ENCODE measurements around the gene CLNK. TPM values are rescaled to one million over a fixed set of nuclear protein-coding genes. Genes with fewer than 3 reads are reported as not detected.
A peak's percentile ranks its signal among the peaks of the same experiment; 100 is the strongest.

The CLNK gene
- total RNA-seq, 2 experiments from 2014 or later = 0.05 to 0.17 TPM

DNA sequence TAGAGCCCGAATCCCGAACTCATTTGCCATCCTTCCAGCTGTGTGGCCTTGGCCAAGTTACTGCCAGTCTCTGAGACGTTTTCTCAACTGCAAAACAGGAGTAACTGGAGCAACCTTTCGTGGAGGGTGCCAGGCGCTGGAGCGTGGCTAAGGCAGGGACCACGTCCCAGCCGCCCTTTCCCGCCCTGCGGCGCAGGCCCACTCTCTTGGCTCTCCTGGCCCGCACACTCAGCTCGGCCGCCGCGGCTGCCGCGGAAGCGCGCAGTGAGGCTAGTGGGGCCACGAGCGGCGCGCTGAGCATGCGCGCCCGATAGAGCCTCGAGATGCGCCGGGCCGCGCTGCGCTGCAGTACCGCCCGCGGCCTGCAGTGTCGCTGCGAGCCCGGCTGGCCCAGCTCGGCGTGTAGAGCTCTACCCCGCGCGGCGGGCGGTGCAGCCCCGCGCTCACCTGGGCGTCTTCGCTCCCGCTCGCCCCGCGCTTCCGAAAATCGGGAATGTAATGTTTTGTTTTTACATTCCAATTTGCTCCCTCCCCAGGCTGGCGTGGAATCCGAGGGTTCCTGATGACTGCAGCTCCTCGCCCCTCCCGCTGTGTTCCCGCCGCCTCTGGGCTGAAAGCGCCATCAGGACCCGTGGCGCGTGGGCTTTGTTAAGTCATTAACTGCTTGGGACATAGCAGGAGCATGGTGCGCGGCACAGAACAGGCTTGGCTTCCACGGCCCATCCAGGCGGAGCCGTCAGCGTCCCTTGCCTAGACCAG, 223.3 kb downstream of the CLNK start:
- ATAC-seq (ENCODE audit: poor library complexity) (peak; percentile 83), DNase-seq (peak; percentile 41 to 93 (median 70))
- Histone ChIP-seq H3K4me1 (ENCODE audit: insufficient read depth, low read length) (peaks cover 32% of the 10 kb centered on the region), H3K9me3 (ENCODE audit: control insufficient read depth in 1 of 2, insufficient read depth in 1 of 2, low read length in 2 of 2) (peaks cover 0 to 19% of the 10 kb centered on the region in 2 experiments), H3K36me3 (ENCODE audit: insufficient read depth, low read length) (no peaks in the 10 kb centered on the region), H3K4me3 (ENCODE audit: low read length) (peak overlapping the region; percentile 62), H3K27ac (ENCODE audit: low read depth in 1 of 2, low read length in 2 of 2) (no peak overlapping the region), H3K27me3 (ENCODE audit: control insufficient read depth in 1 of 2, insufficient read depth in 2 of 2, low read length in 2 of 2) (peaks cover 12 to 14% of the 10 kb centered on the region in 2 experiments)
- Mint-ChIP-seq H3K27ac (no peak overlapping the region), H3K9me3 (no peaks in the 10 kb centered on the region), H3K4me1 (ENCODE audit: low read depth) (peaks cover 26% of the 10 kb centered on the region), H3K36me3 (ENCODE audit: low read depth) (peaks cover 4% of the 10 kb centered on the region), H3K27me3 (peaks cover 41% of the 10 kb centered on the region), H3K4me3 (peak overlapping the region; percentile 83)
- ChIA-PET POLR2A (interaction anchor here (0.8 to 2.3 kb wide), 5 partner anchors 10 to 344 kb away, joined by 3 to 18 read pairs (median 4); partner anchors contain the start of gene WDR1), CTCF (interaction anchor here (0.7 to 1.6 kb wide), 15 partner anchors 8 to 361 kb away, joined by 3 to 11 read pairs (median 4); no protein-coding TSS in a partner anchor)
- TF ChIP-seq, protein P1, sequence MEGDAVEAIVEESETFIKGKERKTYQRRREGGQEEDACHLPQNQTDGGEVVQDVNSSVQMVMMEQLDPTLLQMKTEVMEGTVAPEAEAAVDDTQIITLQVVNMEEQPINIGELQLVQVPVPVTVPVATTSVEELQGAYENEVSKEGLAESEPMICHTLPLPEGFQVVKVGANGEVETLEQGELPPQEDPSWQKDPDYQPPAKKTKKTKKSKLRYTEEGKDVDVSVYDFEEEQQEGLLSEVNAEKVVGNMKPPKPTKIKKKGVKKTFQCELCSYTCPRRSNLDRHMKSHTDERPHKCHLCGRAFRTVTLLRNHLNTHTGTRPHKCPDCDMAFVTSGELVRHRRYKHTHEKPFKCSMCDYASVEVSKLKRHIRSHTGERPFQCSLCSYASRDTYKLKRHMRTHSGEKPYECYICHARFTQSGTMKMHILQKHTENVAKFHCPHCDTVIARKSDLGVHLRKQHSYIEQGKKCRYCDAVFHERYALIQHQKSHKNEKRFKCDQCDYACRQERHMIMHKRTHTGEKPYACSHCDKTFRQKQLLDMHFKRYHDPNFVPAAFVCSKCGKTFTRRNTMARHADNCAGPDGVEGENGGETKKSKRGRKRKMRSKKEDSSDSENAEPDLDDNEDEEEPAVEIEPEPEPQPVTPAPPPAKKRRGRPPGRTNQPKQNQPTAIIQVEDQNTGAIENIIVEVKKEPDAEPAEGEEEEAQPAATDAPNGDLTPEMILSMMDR (IDR thresholded peaks at IDR 0.05) = peak; percentile 95
- intact Hi-C loops (cut with DNase I, micrococcal nuclease) = loop anchor here (1.0 to 10.0 kb wide), 5 partner anchors 76 to 1014 kb away; no protein-coding TSS in a partner anchor

DNA sequence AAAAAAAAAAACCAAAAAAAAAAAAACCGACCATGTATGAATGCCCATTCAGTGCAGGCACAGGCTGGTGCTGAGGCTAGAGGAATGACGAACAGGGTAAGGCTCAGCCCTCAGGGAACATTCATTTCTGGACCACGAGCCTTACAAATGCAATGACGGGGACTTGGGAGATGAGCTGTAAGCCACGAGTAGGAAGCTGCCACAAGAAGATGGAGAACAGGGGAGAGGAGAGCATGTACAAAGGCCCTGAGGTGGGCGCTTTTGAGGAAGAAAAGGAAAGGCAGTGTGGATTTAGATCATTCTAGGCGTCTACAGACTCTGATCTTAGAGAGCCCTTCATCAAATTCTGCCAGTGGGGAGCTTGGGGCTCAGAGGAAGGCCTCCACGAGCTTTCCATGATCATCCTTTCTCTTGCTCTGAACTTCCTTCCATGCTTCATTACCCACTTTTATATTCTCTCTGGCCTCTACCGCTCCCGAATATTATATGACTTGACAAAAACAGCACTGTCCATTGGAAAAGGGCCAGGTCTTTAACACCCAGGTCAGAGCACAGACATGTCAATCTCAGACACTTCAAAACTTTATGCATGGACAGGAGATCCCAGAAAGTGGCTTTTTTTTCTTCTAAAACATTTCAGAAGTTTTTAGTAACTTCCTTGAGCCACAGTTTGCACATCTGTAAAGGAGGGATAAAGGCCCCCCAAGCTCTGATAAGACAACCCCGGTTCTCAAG, 224.1 kb downstream of the CLNK start:
- Mint-ChIP-seq H3K27me3 (peaks cover 39% of the 10 kb centered on the region), H3K4me1 (ENCODE audit: low read depth) (peaks cover 33% of the 10 kb centered on the region), H3K36me3 (ENCODE audit: low read depth) (peaks cover 12% of the 10 kb centered on the region), H3K4me3 (peak overlapping the region; percentile 62), H3K27ac (no peak overlapping the region), H3K9me3 (no peaks in the 10 kb centered on the region)
- CTCF ChIA-PET = interaction anchor here (0.8 to 1.6 kb wide), 10 partner anchors 8 to 360 kb away, joined by 3 to 11 read pairs (median 3); no protein-coding TSS in a partner anchor
- POLR2A ChIA-PET = interaction anchor here (1.1 to 2.3 kb wide), 4 partner anchors 9 to 343 kb away, joined by 3 to 18 read pairs (median 6); partner anchors contain the start of gene WDR1
- peaks cover 12 to 14% of the 10 kb centered on the region in 2 experiments for H3K27me3 ChIP-seq (ENCODE audit: control insufficient read depth in 1 of 2, insufficient read depth in 2 of 2, low read length in 2 of 2)
- H3K9me3 ChIP-seq (ENCODE audit: control insufficient read depth in 1 of 2, insufficient read depth in 1 of 2, low read length in 2 of 2) = peaks cover 0 to 20% of the 10 kb centered on the region in 2 experiments
- H3K4me3 ChIP-seq (ENCODE audit: low read length) = peak overlapping the region; percentile 40
- TF ChIP-seq, protein P1 (IDR thresholded peaks at IDR 0.05) = no peak
- no peak overlapping the region for H3K27ac ChIP-seq (ENCODE audit: low read depth in 1 of 2, low read length in 2 of 2)
- ATAC-seq (ENCODE audit: poor library complexity) (no peak), DNase-seq (peak in 1 of 14 experiments; percentile 15)
- intact Hi-C loops (cut with DNase I, micrococcal nuclease) = loop anchor here (1.0 to 10.0 kb wide), 5 partner anchors 77 to 1014 kb away; no protein-coding TSS in a partner anchor
- peaks cover 34% of the 10 kb centered on the region for H3K4me1 ChIP-seq (ENCODE audit: insufficient read depth, low read length)
- no peaks in the 10 kb centered on the region for H3K36me3 ChIP-seq (ENCODE audit: insufficient read depth, low read length)

DNA sequence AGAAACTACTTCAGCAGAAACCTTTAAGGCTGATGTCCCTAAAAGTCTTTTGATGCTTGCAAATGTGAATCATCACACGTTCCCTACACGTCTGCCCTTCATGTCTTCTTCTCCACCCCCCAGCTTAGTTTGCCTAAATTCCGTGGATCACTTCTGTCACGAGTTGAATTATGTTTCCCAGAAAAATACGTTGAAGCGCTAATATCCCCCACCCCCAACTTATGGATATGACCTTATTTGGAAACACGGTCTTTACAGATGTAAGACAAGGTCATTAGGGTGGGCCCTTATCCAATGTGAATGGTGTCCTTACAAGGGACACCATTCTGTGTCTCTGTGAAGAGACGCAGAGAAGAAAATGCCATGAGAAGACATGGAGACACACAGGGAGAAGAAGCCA, 225.3 kb downstream of the CLNK start:
- Mint-ChIP-seq H3K27me3 (peaks cover 27% of the 10 kb centered on the region), H3K27ac (no peak overlapping the region), H3K9me3 (peaks cover under 1% of the 10 kb centered on the region), H3K4me3 (peak overlapping the region; percentile 85), H3K36me3 (ENCODE audit: low read depth) (peaks cover 24% of the 10 kb centered on the region), H3K4me1 (ENCODE audit: low read depth) (peaks cover 38% of the 10 kb centered on the region)
- CTCF ChIA-PET = no interaction called here
- Histone ChIP-seq H3K4me3 (ENCODE audit: low read length) (no peak overlapping the region), H3K9me3 (ENCODE audit: control insufficient read depth in 1 of 2, insufficient read depth in 1 of 2, low read length in 2 of 2) (peaks cover 0 to 20% of the 10 kb centered on the region in 2 experiments), H3K27ac (ENCODE audit: low read depth in 1 of 2, low read length in 2 of 2) (no peak overlapping the region), H3K4me1 (ENCODE audit: insufficient read depth, low read length) (peaks cover 36% of the 10 kb centered on the region), H3K36me3 (ENCODE audit: insufficient read depth, low read length) (peaks cover 6% of the 10 kb centered on the region), H3K27me3 (ENCODE audit: control insufficient read depth in 1 of 2, insufficient read depth in 2 of 2, low read length in 2 of 2) (peaks cover 12 to 14% of the 10 kb centered on the region in 2 experiments)
- intact Hi-C loops (cut with DNase I, micrococcal nuclease) = loop anchor here in 1 of 2 experiments (2.0 kb wide), 1 partner anchor 341 kb away; no protein-coding TSS in a partner anchor
- DNase-seq (no peak), ATAC-seq (ENCODE audit: poor library complexity) (no peak)
- POLR2A ChIA-PET = interaction anchor here (2.3 kb wide), 1 partner anchor 342 kb away, joined by 18 read pairs; the partner anchor contains the start of gene WDR1
- TF ChIP-seq, protein P1 (IDR thresholded peaks at IDR 0.05) = no peak

Data from CD4-positive, alpha-beta T cell (primary cell).